CD14-positive monocyte (primary cell): Measurements from ENCODE around the gene CNTN6. TPM values are rescaled to one million over a fixed set of nuclear protein-coding genes. Genes with fewer than 3 reads are reported as not detected.

Experiments used
- DNase-seq, 3 donors: peaks; one replicate each; pipeline ENCODE4 v3.0.0-alpha.2; 2011 to 2022
- H2AFZ ChIP-seq: 2 replicates; pipeline ENCODE4 v1.6.0; 2012; ENCODE audit warnings: mild to moderate bottlenecking, low read depth, low read length, inconsistent platforms; ENCODE audit not compliant: insufficient read depth, poor library complexity, severe bottlenecking
- H3K27ac ChIP-seq, 2 donors: 1 replicate in 1 of 2; 2 replicates in 1 of 2; pipeline ENCODE4 v1.5.1; 2012 to 2013; ENCODE audit warnings: low read length in 2 of 2, control low read depth in 1 of 2, inconsistent platforms in 1 of 2, low read depth in 1 of 2, mild to moderate bottlenecking in 1 of 2
- H3K27me3 ChIP-seq, 2 donors: one replicate each; pipeline versions ENCODE4 v1.6.0 to v1.6.1; 2011 to 2013; ENCODE audit warnings: low read length in 2 of 2; ENCODE audit not compliant: control insufficient read depth in 2 of 2, insufficient read depth in 2 of 2
- H3K36me3 ChIP-seq, 2 donors: replicated peaks in 1 of 2; 1 replicate in 1 of 2; 2 replicates in 1 of 2; pipeline versions ENCODE4 v1.5.1 to v1.6.1; 2012 to 2013; ENCODE audit warnings: low read length in 2 of 2, control low read depth in 1 of 2, inconsistent platforms in 1 of 2, mild to moderate bottlenecking in 1 of 2; ENCODE audit not compliant: insufficient read depth in 2 of 2, control insufficient read depth in 1 of 2
- H3K4me1 ChIP-seq, 2 donors: 1 replicate in 1 of 2; 2 replicates in 1 of 2; pipeline versions ENCODE4 v1.5.1 to v1.6.1; 2012 to 2013; ENCODE audit warnings: low read length in 2 of 2, control low read depth in 1 of 2, inconsistent platforms in 1 of 2, mild to moderate bottlenecking in 1 of 2, moderate library complexity in 1 of 2; ENCODE audit not compliant: insufficient read depth in 2 of 2, control insufficient read depth in 1 of 2
- H3K4me2 ChIP-seq: replicated peaks from 2 replicates; pipeline ENCODE3; 2012; ENCODE audit warnings: low read length, moderate library complexity, mild to moderate bottlenecking; ENCODE audit not compliant: poor library complexity, severe bottlenecking; ENCODE audit errors: extremely low read depth
- H3K4me3 ChIP-seq, 3 experiments: fragments of 200-600 bp in 1 of 3; sonication (generic) in 1 of 3; replicated peaks in 1 of 3; 1 replicate in 2 of 3; 2 replicates in 1 of 3; pipeline ENCODE4 v1.5.1; 2011 to 2013; ENCODE audit warnings: low read length in 3 of 3, mild to moderate bottlenecking in 3 of 3, control low read depth in 2 of 3, low read depth in 2 of 3, inconsistent platforms in 1 of 3, moderate library complexity in 1 of 3
- H3K79me2 ChIP-seq: 2 replicates; pipeline ENCODE4 v1.6.0; 2012; ENCODE audit warnings: mild to moderate bottlenecking, control low read depth, inconsistent platforms, low read length, moderate library complexity; ENCODE audit not compliant: insufficient read depth
- H3K9ac ChIP-seq: 2 replicates; pipeline ENCODE4 v1.6.0; 2017; ENCODE audit warnings: low read length, mild to moderate bottlenecking; ENCODE audit not compliant: insufficient read depth, poor library complexity, severe bottlenecking
- H3K9me3 ChIP-seq, 2 donors: replicated peaks in 1 of 2; 1 replicate in 1 of 2; 2 replicates in 1 of 2; pipeline versions ENCODE4 v1.5.1 to v1.6.1; 2012 to 2013; ENCODE audit warnings: low read length in 2 of 2, control low read depth in 1 of 2; ENCODE audit not compliant: control insufficient read depth in 1 of 2, insufficient read depth in 1 of 2
- H4K20me1 ChIP-seq: 2 replicates; pipeline ENCODE4 v1.6.0; 2012; ENCODE audit warnings: mild to moderate bottlenecking, low read length, control low read depth, moderate library complexity; ENCODE audit not compliant: insufficient read depth
- H3K27ac Mint-ChIP-seq, 7 donors: one replicate each; pipeline ENCODE4 v1.8.0; 2020; ENCODE audit warnings: mild to moderate bottlenecking in 7 of 7, mixed read lengths in 7 of 7, moderate library complexity in 6 of 7, inconsistent platforms in 2 of 7
- H3K27me3 Mint-ChIP-seq, 3 donors: one replicate each; pipeline ENCODE4 v1.8.0; 2021 to 2022; ENCODE audit warnings: low read depth in 3 of 3, mild to moderate bottlenecking in 3 of 3, mixed read lengths in 3 of 3, moderate library complexity in 3 of 3, inconsistent platforms in 1 of 3
- H3K36me3 Mint-ChIP-seq, 2 donors: one replicate each; pipeline ENCODE4 v1.8.0; 2020; ENCODE audit warnings: mixed read lengths in 2 of 2, inconsistent platforms in 1 of 2, mild to moderate bottlenecking in 1 of 2
- H3K4me1 Mint-ChIP-seq: one replicate; pipeline ENCODE4 v1.8.0; 2020; ENCODE audit warnings: mild to moderate bottlenecking, mixed read lengths
- H3K4me3 Mint-ChIP-seq, 2 donors: one replicate each; pipeline ENCODE4 v1.8.0; 2020; ENCODE audit warnings: mild to moderate bottlenecking in 2 of 2, mixed read lengths in 2 of 2, moderate library complexity in 1 of 2
- H3K9me3 Mint-ChIP-seq, 7 donors: one replicate each; pipeline ENCODE4 v1.8.0; 2020 to 2022; ENCODE audit warnings: mixed read lengths in 7 of 7, mild to moderate bottlenecking in 6 of 7, moderate library complexity in 6 of 7, inconsistent platforms in 2 of 7
- WGBS: methylation state at CpG from one replicate; pipeline ENCODE4 v1.1.5; 2013; ENCODE audit warnings: missing lambda C conversion rate; ENCODE audit not compliant: insufficient coverage; 5-methylcytosine and 5-hydroxymethylcytosine counted together
- intact Hi-C, 2 donors: fragments of 100-400 bp; cut with micrococcal nuclease; formaldehyde crosslinking; loops; one replicate each; pipeline versions ENCODE4 v1.15.0 to v1.15.1; 2023
- polyA plus RNA-seq, 3 donors: library from polyadenylated mRNA; depleted of rRNA in 1 of 3; unstranded in 2 of 3; stranded (reverse) in 1 of 3; fragments of 300-500 nt in 2 of 3; fragments of >200 nt in 1 of 3; fragmentation: Illumina TruSeq in 2 of 3; gene quantifications; 1 replicate in 2 of 3; 2 replicates in 1 of 3; pipeline ENCODE4 v1.2.3, GENCODE V29; 2012 to 2021
- TF ChIP-seq, protein P1 (sequence below): fragments of 200-600 bp; IDR thresholded peaks from one replicate; pipeline ENCODE4 v1.8.0; 2022; ENCODE audit warnings: antibody characterized with exemption, mild to moderate bottlenecking

CNTN6 gene
- polyA plus RNA-seq, 3 donors, result not detected

DNA sequence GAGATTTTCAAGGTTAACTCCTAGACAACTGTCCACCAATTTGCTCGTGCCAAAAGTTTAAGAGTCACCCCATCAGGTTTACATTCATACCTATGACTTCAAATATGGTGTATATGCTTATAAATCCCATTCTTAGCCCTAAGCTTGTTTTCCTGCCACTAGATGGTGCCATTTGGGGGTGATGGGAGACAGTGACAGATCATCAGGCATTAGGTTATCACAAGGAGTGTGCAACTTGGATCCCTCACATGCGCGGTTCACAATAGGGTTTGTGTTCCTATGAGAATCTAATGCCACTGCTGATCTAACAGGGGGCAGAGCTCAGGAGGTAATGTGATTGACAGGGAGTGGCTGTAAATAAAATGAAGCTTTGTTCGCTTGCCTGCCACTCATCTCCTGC is 182.7 kb downstream of the CNTN6 start:
- TF ChIP-seq, protein P1, sequence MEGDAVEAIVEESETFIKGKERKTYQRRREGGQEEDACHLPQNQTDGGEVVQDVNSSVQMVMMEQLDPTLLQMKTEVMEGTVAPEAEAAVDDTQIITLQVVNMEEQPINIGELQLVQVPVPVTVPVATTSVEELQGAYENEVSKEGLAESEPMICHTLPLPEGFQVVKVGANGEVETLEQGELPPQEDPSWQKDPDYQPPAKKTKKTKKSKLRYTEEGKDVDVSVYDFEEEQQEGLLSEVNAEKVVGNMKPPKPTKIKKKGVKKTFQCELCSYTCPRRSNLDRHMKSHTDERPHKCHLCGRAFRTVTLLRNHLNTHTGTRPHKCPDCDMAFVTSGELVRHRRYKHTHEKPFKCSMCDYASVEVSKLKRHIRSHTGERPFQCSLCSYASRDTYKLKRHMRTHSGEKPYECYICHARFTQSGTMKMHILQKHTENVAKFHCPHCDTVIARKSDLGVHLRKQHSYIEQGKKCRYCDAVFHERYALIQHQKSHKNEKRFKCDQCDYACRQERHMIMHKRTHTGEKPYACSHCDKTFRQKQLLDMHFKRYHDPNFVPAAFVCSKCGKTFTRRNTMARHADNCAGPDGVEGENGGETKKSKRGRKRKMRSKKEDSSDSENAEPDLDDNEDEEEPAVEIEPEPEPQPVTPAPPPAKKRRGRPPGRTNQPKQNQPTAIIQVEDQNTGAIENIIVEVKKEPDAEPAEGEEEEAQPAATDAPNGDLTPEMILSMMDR, result no peak
- Histone ChIP-seq H3K4me1 (no peaks in the 10 kb centered on the region), H4K20me1 (no peaks in the 10 kb centered on the region), H3K27me3 (no peaks in the 10 kb centered on the region), H3K4me3 (no peak overlapping the region), H3K9me3 (peaks cover 0 to 5% of the 10 kb centered on the region in 2 donors), H3K27ac (no peak overlapping the region), H3K79me2 (no peaks in the 10 kb centered on the region), H3K36me3 (no peaks in the 10 kb centered on the region), H2AFZ (no peak overlapping the region), H3K9ac (no peak overlapping the region), H3K4me2 (no peak overlapping the region)
- H3K27ac Mint-ChIP-seq, result no peak overlapping the region
- no peak overlapping the region for H3K4me3 Mint-ChIP-seq
- H3K9me3 Mint-ChIP-seq, result peaks cover 0 to 8% (median 4%) of the 10 kb centered on the region in 7 donors
- peaks cover 0 to 1% (median 0%) of the 10 kb centered on the region in 3 donors for H3K27me3 Mint-ChIP-seq
- H3K36me3 Mint-ChIP-seq, result no peaks in the 10 kb centered on the region
- WGBS, result 100% methylated on average over 2 of the region's 4 CpGs
- no peak for DNase-seq
- no peaks in the 10 kb centered on the region for H3K4me1 Mint-ChIP-seq
- intact Hi-C loops, result no loop called here

DNA sequence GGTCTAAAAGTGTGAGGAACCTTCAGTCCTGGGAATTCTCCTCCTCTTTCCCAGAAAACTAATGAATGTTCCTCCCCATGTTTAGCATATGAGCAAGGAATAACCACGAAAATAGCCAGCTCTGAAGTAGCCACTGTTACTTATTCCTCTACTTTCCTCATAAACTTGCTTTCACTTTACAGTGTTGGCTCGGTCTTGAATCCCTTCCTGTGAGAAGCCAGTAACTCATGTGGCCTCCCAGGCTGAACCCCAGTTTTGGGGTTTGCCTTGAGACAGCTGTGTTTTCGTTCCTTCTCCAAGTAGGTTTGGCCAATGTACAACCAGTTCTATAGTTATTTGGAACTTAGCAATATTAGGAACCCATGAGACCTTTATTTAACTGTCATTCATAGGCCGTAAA is 195.0 kb downstream of the CNTN6 start:
- H2AFZ ChIP-seq, result no peak overlapping the region

More for the DNA sequence above, 195.0 kb downstream of the CNTN6 start:
- Histone ChIP-seq H3K27ac (no peak overlapping the region), H3K79me2 (no peaks in the 10 kb centered on the region), H3K4me2 (no peak overlapping the region), H3K27me3 (no peaks in the 10 kb centered on the region), H4K20me1 (no peaks in the 10 kb centered on the region), H3K9ac (no peak overlapping the region), H3K36me3 (no peaks in the 10 kb centered on the region), H3K4me3 (no peak overlapping the region), H3K9me3 (peaks cover 0 to 20% of the 10 kb centered on the region in 2 donors), H3K4me1 (no peaks in the 10 kb centered on the region)
- WGBS, result 100% methylated on average over 1 of the region's 4 CpGs
- intact Hi-C loops, result no loop called here
- DNase-seq, result no peak
- TF ChIP-seq, protein P1, result no peak
- Mint-ChIP-seq H3K27ac (no peak overlapping the region), H3K4me1 (no peaks in the 10 kb centered on the region), H3K9me3 (peaks cover 2 to 19% (median 9%) of the 10 kb centered on the region in 7 donors), H3K36me3 (no peaks in the 10 kb centered on the region), H3K4me3 (no peak overlapping the region), H3K27me3 (no peaks in the 10 kb centered on the region)
